ENCODE data around the gene CFAP221. TPM values are rescaled to one million over a fixed set of nuclear protein-coding genes. Genes with fewer than 3 reads are reported as not detected.

Gene CFAP221
- total RNA-seq, 1 donor = not detected

DNA sequence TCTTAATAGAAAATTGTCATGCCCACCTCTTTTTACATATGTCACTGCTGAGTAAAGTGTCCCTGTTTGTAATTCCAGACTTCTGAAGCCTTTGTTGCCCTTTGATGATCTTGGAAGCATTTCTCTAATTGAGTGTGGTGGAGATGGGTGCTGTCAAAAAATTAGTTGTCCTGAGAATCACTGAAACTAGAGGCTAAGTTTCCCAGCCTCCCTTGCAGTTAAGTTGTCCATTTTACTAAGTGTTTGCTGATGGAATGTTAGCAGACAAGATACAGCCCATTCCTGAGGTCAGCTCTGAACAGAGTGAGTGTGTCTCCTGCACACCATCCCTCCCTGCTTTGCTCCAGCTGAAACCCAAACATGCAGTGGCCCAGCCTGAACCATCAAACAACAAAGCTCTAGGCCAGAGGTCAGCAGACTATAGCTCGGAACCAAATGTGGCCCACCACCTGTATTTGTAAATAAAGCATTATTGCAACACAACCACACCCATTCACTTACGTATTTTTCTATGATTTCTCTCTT lies 106.7 kb downstream of the CFAP221 start:
- TF ChIP-seq, protein P1, sequence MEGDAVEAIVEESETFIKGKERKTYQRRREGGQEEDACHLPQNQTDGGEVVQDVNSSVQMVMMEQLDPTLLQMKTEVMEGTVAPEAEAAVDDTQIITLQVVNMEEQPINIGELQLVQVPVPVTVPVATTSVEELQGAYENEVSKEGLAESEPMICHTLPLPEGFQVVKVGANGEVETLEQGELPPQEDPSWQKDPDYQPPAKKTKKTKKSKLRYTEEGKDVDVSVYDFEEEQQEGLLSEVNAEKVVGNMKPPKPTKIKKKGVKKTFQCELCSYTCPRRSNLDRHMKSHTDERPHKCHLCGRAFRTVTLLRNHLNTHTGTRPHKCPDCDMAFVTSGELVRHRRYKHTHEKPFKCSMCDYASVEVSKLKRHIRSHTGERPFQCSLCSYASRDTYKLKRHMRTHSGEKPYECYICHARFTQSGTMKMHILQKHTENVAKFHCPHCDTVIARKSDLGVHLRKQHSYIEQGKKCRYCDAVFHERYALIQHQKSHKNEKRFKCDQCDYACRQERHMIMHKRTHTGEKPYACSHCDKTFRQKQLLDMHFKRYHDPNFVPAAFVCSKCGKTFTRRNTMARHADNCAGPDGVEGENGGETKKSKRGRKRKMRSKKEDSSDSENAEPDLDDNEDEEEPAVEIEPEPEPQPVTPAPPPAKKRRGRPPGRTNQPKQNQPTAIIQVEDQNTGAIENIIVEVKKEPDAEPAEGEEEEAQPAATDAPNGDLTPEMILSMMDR (IDR thresholded peaks at IDR 0.05; ENCODE audit: insufficient read depth, low read length) = no peak
- no peak for DNase-seq (ENCODE audit: low read depth)
- no peak overlapping the region for H3K4me3 ChIP-seq (ENCODE audit: low read depth, low read length)

GRCh38 chr2:119657466-119658145 lies 113.4 kb downstream of the CFAP221 start:
- peak; percentile 59 for DNase-seq (ENCODE audit: low read depth)
- H3K4me3 ChIP-seq (ENCODE audit: low read depth, low read length) = no peak overlapping the region
- TF ChIP-seq, protein P1 (IDR thresholded peaks at IDR 0.05; ENCODE audit: insufficient read depth, low read length) = no peak

GRCh38 chr2:119659601-119660342 lies 115.5 kb downstream of the CFAP221 start:
- peak; percentile 69 for DNase-seq (ENCODE audit: low read depth)
- no peak overlapping the region for H3K4me3 ChIP-seq (ENCODE audit: low read depth, low read length)
- TF ChIP-seq, protein P1 (IDR thresholded peaks at IDR 0.05; ENCODE audit: insufficient read depth, low read length) = peak; percentile 93

DNA sequence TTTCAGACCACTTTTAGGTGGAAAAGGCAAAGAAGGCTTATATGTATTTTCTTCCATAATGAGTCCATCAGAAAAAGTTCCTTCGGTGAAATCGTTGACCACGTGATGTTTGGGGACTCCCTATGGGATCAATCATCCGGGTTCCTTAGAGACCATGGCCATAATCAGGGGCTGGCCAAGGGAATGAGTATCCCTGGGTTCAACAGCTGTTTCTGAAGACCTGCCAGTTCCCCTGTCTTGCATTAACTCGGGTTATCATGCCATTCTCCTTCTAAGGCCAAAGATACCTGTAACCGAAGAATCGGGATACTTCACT lies 116.1 kb downstream of the CFAP221 start:
- DNase-seq (ENCODE audit: low read depth) = no peak
- TF ChIP-seq, protein P1 (IDR thresholded peaks at IDR 0.05; ENCODE audit: insufficient read depth, low read length) = no peak

GRCh38 chr2:119662297-119662696 lies 118.0 kb downstream of the CFAP221 start:
- H3K4me3 ChIP-seq (ENCODE audit: low read depth, low read length) = no peak overlapping the region
- DNase-seq (ENCODE audit: low read depth) = no peak
- TF ChIP-seq, protein P1 (IDR thresholded peaks at IDR 0.05; ENCODE audit: insufficient read depth, low read length) = no peak

More for the DNA sequence above, 116.1 kb downstream of the CFAP221 start:
- H3K4me3 ChIP-seq (ENCODE audit: low read depth, low read length) = no peak overlapping the region

DNA sequence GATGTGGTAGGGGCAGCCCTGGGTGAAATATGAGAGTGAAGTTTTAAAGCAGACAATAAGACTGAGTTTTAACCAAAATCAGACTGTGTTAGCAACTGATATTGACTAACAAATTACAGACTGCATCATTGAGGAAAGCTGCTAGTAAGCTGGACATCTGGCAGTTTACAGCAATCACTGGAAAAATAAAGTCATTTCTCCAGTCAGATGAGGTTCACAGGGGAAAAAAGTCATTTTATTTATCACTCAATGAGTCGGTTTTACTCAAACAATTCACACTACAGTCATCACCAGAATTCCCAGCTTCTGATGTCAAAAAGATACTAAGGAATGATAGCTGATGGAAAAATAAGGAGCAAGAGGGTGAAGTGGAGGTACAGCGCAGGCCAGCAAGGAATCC lies 124.3 kb downstream of the CFAP221 start:
- H3K4me3 ChIP-seq (ENCODE audit: low read depth, low read length) = no peak overlapping the region
- DNase-seq (ENCODE audit: low read depth) = no peak
- TF ChIP-seq, protein P1 (IDR thresholded peaks at IDR 0.05; ENCODE audit: insufficient read depth, low read length) = no peak
